Measurements from ENCODE around the gene ID3.

ID3 gene

GRCh38 chr1:23559136-23559984, at the start of gene ID3:
ID3 (minus strand) TSS chr1:23559501; CDS start chr1:23559426, 75 bp downstream.
- peak; percentile 81 to 90 for DNase-seq (ENCODE audit: low read depth in 1 of 2, low spot score in 1 of 2)

GRCh38 chr1:23607944-23608343, 48.6 kb upstream of the ID3 start:
- no peak for DNase-seq (ENCODE audit: low read depth in 1 of 2, low spot score in 1 of 2)

GRCh38 chr1:23601968-23602876, 42.9 kb upstream of the ID3 start:
- no peak for DNase-seq (ENCODE audit: low read depth in 1 of 2, low spot score in 1 of 2)

GRCh38 chr1:23601135-23601967, 42.0 kb upstream of the ID3 start:
- DNase-seq (ENCODE audit: low read depth in 1 of 2, low spot score in 1 of 2): no peak

GRCh38 chr1:23600283-23600682, 41.0 kb upstream of the ID3 start:
- DNase-seq (ENCODE audit: low read depth in 1 of 2, low spot score in 1 of 2): no peak

- DNase-seq (ENCODE audit: low read depth in 1 of 2, low spot score in 1 of 2): no peak
Observed at GRCh38 chr1:23599125-23599524, 39.8 kb upstream of the ID3 start.

GRCh38 chr1:23598424-23598823, 39.1 kb upstream of the ID3 start:
- DNase-seq (ENCODE audit: low read depth in 1 of 2, low spot score in 1 of 2): no peak

- no peak for DNase-seq (ENCODE audit: low read depth in 1 of 2, low spot score in 1 of 2)
Observed at GRCh38 chr1:23597635-23598388, 38.5 kb upstream of the ID3 start.

GRCh38 chr1:23596382-23597358, 37.4 kb upstream of the ID3 start:
- no peak for DNase-seq (ENCODE audit: low read depth in 1 of 2, low spot score in 1 of 2)

- no peak for DNase-seq (ENCODE audit: low read depth in 1 of 2, low spot score in 1 of 2)
Observed at GRCh38 chr1:23594927-23595353, 35.6 kb upstream of the ID3 start.

GRCh38 chr1:23594149-23594907, 35.0 kb upstream of the ID3 start:
- DNase-seq (ENCODE audit: low read depth in 1 of 2, low spot score in 1 of 2): no peak

GRCh38 chr1:23593556-23594148, 34.4 kb upstream of the ID3 start:
- DNase-seq (ENCODE audit: low read depth in 1 of 2, low spot score in 1 of 2): no peak

GRCh38 chr1:23593042-23593521, 33.8 kb upstream of the ID3 start:
- no peak for DNase-seq (ENCODE audit: low read depth in 1 of 2, low spot score in 1 of 2)

GRCh38 chr1:23592209-23592892, 33.0 kb upstream of the ID3 start:
- no peak for DNase-seq (ENCODE audit: low read depth in 1 of 2, low spot score in 1 of 2)

GRCh38 chr1:23591460-23592208, 32.3 kb upstream of the ID3 start:
- no peak for DNase-seq (ENCODE audit: low read depth in 1 of 2, low spot score in 1 of 2)

GRCh38 chr1:23590058-23590783, 30.9 kb upstream of the ID3 start:
- DNase-seq (ENCODE audit: low read depth in 1 of 2, low spot score in 1 of 2): no peak
